ENCODE results near the gene DCAF10. TPM values are rescaled to one million over a fixed set of nuclear protein-coding genes. Genes with fewer than 3 reads are reported as not detected.
A peak's percentile ranks its signal among the peaks of the same experiment; 100 is the strongest.

Gene DCAF10
- total and polyA plus RNA-seq, 10 of the 15 experiments (the other 5 are each of a cell fraction or from before 2014, with no cell fraction given), result 3.9 to 21.7 (median 9.8) TPM

GRCh38 chr9:37903647-37904444 lies 103.2 kb downstream of the DCAF10 start, which contains the start of gene SLC25A51 (continued):
- TF ChIP-seq CTCF (IDR thresholded peaks at IDR 0.05 in 2 of 3, conservative IDR thresholded peaks at IDR 0.05 in 1 of 3; ENCODE audit: control insufficient read depth in 2 of 3, extremely low read depth in 1 of 3, insufficient read depth in 1 of 3, low read depth in 3 of 3, low read length in 3 of 3) (peak; percentile 91 to 97 (median 95); a peak in 5 of 6 replicates), SMAD5 (IDR thresholded peaks at IDR 0.05; ENCODE audit: low read depth) (no peak), EGR1 (IDR thresholded peaks at IDR 0.05; ENCODE audit: borderline replicate concordance in 1 of 2, low read depth in 2 of 2, low read length in 2 of 2) (peak in 1 of 2 experiments; percentile 60; a peak in 1 of 3 replicates), CHD2 (IDR thresholded peaks at IDR 0.05; ENCODE audit: borderline replicate concordance, low read depth, low read length) (peak; percentile 75; the same call in 1 of the 2 replicates)

- intact Hi-C loops (cut with micrococcal nuclease; ENCODE audit: unreplicated experiment) (loop anchor here (1.0 to 10.0 kb wide), 5 partner anchors 102 to 458 kb away; partner anchors contain the start of genes DCAF10, TOMM5 and TRMT10B), in situ Hi-C loops (cut with MboI) (loop anchor here (5.0 to 25.0 kb wide), 3 partner anchors 417 to 783 kb away; partner anchors contain the start of gene POLR1E)
- CTCF ChIA-PET, result interaction anchor here (0.5 to 3.4 kb wide), 8 partner anchors 9 to 493 kb away, joined by 3 to 10 read pairs (median 4); no protein-coding TSS in a partner anchor
- H3K27me3 ChIP-seq (replicated peaks in 1 of 2; ENCODE audit: control insufficient read depth in 2 of 2, insufficient read depth in 2 of 2, low read length in 1 of 2), result no peaks in the 10 kb centered on the region
- 56% methylated on average over 36 of the region's 36 CpGs for WGBS (ENCODE audit: insufficient coverage, insufficient replicate concordance, low lambda C conversion rate, missing lambda C conversion rate)
- peaks cover 25% of the 10 kb centered on the region for H3K79me2 ChIP-seq (ENCODE audit: control insufficient read depth, insufficient read depth, low read length)
- POLR2A ChIA-PET, result interaction anchor here (0.6 kb wide), 1 partner anchor 104 kb away, joined by 3 read pairs; no protein-coding TSS in a partner anchor
- peak overlapping the region; percentile 73 for H2AFZ ChIP-seq (ENCODE audit: control insufficient read depth, low read depth, low read length)
- H3K36me3 ChIP-seq (ENCODE audit: control insufficient read depth in 2 of 2, insufficient read depth in 2 of 2, low read length in 1 of 2), result no peaks in the 10 kb centered on the region
- DNase-seq (ENCODE audit: low read depth, low spot score), result no peak
- FAIRE-seq, result no peak
- no peak for ATAC-seq
- TSS peak; percentile 75 for BruUV-seq (replicated peaks)
- H3K27ac ChIP-seq (ENCODE audit: control insufficient read depth, insufficient read depth), result no peak overlapping the region; the same call in 1 of the 2 replicates
- SMC1A ChIA-PET (ENCODE audit: uncharacterized antibody, unreplicated experiment), result interaction anchor here (0.6 to 4.6 kb wide), 7 partner anchors 8 to 359 kb away, joined by 3 to 24 read pairs (median 3); no protein-coding TSS in a partner anchor
- peaks cover 10% of the 10 kb centered on the region for H3K4me1 ChIP-seq (ENCODE audit: control insufficient read depth, insufficient read depth, low read length)
- RAD21 ChIA-PET (ENCODE audit: unreplicated experiment), result no interaction called here
- H3K9me3 ChIP-seq (replicated peaks; ENCODE audit: control insufficient read depth, insufficient read depth, low read length), result no peaks in the 10 kb centered on the region
- H3K9ac ChIP-seq (ENCODE audit: control insufficient read depth, insufficient read depth, low read length), result peak overlapping the region; percentile 80
- peak overlapping the region; percentile 68 for H3K4me2 ChIP-seq (ENCODE audit: control insufficient read depth, insufficient read depth)
- no peaks in the 10 kb centered on the region for H4K20me1 ChIP-seq (ENCODE audit: control insufficient read depth, insufficient read depth)
- peak overlapping the region; percentile 86; the same call in 1 of the 2 replicates for H3K4me3 ChIP-seq
- no peak for TF ChIP-seq IRF5 (IDR thresholded peaks at IDR 0.05; ENCODE audit: borderline replicate concordance)
- no peak for TF ChIP-seq SREBF2 (IDR thresholded peaks at IDR 0.05; ENCODE audit: low read length)
- TF ChIP-seq NFIC (IDR thresholded peaks at IDR 0.05; ENCODE audit: low read depth, low read length), result peak; percentile 23; the same call in 1 of the 2 replicates
- peak; percentile 85 for TF ChIP-seq ZBTB33 (IDR thresholded peaks at IDR 0.05)
Observed at GRCh38 chr9:37904445-37905130, 104.0 kb downstream of the DCAF10 start.

All from GM12878 (cell line).